NCI-H1694 (cell line): ENCODE data around the gene MYOD1.

Source experiments
- DNase-seq: peaks from one replicate; lab custom pipeline; 2025; lab: John Stamatoyannopoulos, UW

MYOD1 gene

GRCh38 chr11:17719028-17719937, at the start of gene MYOD1:
Gene MYOD1, plus strand, starts transcription at chr11:17719571. Its CDS starts 212 bp downstream, at chr11:17719783.
- no peak for DNase-seq

GRCh38 chr11:17672469-17672868, 46.9 kb upstream of the MYOD1 start:
- no peak for DNase-seq

GRCh38 chr11:17673951-17674350, 45.4 kb upstream of the MYOD1 start:
- DNase-seq = no peak

- DNase-seq = no peak
These were observed 36.5 kb upstream of the MYOD1 start for GRCh38 chr11:17682848-17683247.

GRCh38 chr11:17683377-17684161, 35.8 kb upstream of the MYOD1 start:
- DNase-seq = no peak

- DNase-seq = no peak
These were observed 34.8 kb upstream of the MYOD1 start for GRCh38 chr11:17684550-17684949.

- no peak for DNase-seq
These were observed 33.0 kb upstream of the MYOD1 start for GRCh38 chr11:17686231-17686980.

GRCh38 chr11:17687946-17688670, 31.3 kb upstream of the MYOD1 start:
- DNase-seq = no peak

GRCh38 chr11:17691550-17691949, 27.8 kb upstream of the MYOD1 start:
- no peak for DNase-seq

GRCh38 chr11:17691976-17692375, 27.4 kb upstream of the MYOD1 start:
- no peak for DNase-seq

GRCh38 chr11:17692931-17693330, 26.4 kb upstream of the MYOD1 start:
- DNase-seq = no peak

GRCh38 chr11:17693531-17693930, 25.8 kb upstream of the MYOD1 start:
- DNase-seq = no peak

- DNase-seq = no peak
These were observed 24.8 kb upstream of the MYOD1 start for GRCh38 chr11:17694494-17695110.

GRCh38 chr11:17695454-17696441, 23.6 kb upstream of the MYOD1 start:
- no peak for DNase-seq

GRCh38 chr11:17696741-17697140, 22.6 kb upstream of the MYOD1 start:
- DNase-seq = no peak

GRCh38 chr11:17697175-17697949, 22.0 kb upstream of the MYOD1 start:
- DNase-seq = no peak

- DNase-seq = no peak
These were observed 19.9 kb upstream of the MYOD1 start for GRCh38 chr11:17699147-17700114.

- no peak for DNase-seq
These were observed 18.4 kb upstream of the MYOD1 start for GRCh38 chr11:17700991-17701390.
